CMK (cell line): ENCODE data around the gene KMT2C.

ENCODE experiments used
- DNase-seq: peaks from one replicate; pipeline ENCODE4 v3.0.0-alpha.2; 2010; ENCODE audit warnings: low read depth

The KMT2C gene

DNA sequence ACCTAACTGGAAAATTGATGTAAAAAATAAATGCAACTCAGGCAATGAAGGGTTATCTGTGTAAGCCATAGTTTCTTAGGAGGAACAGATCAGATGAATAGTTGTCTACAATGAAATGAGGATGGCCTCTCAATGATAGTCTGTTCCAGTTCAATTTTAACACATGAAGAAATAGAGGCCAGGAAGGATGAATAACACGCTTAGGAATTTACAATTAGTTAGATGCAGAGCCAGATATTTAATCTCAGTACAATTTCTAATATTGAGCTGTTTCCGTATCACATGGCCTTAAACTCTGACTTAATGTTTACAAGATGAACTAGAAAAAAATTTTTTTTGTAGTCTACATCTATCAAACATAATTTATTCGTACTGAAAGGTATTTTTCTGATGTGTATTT, 233.7 kb downstream of the KMT2C start:
- DNase-seq: no peak

DNA sequence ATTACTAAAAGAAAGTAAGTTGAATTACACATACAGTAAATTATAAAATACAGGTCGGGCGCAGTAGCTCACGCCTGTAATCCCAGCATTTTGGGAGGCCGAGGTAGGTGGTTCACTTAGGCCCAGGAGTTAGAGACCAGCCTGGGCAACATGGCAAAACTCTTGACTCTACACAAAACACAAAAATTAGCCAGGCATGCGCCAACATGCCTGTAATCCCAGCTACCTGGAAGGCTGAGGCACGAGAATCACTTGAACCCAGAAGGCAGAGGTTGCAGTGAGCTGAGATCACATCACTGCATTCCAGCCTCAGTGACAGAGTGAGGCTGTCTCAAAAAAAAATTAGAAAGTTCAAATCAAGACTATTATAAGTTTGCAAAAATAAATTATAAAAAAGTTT, 235.4 kb downstream of the KMT2C start:
- no peak for DNase-seq

DNA sequence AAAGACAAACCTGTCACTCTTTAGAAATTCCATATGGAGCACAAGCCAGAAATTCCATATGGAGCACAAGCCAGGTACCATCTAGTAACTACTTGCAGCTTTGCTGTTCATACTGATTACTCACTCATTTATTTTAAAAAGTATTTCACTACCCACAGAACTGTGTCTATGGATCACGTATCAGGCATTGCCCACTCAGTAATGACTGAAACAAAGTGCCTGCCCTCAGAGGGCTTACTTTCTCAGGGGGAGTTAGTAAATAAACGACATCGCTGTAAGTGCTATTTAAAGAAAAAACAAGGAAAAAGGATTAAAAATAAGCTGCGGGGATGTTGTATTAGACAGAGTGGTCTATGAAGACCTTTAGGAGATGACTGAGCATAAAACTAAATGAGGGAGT, 239.4 kb downstream of the KMT2C start:
- no peak for DNase-seq

DNA sequence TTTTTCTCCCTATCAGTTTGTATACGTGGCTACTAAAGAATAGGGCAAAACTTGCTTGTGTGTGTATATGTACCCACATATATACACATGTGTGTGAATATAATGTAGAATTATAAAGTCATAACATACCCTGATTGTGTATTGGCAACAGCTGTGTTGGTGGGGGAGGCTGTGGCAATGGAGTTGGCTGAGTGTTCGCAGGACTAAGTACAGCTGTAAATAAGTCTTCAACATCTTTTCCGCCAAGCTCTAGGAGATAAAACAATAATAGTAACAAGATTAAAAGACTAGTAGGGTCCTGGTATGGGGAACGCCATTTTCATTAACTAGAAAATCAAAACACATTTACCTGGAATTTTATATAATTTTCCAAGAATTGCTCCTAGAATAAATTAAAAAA, 241.9 kb downstream of the KMT2C start:
- no peak for DNase-seq

DNA sequence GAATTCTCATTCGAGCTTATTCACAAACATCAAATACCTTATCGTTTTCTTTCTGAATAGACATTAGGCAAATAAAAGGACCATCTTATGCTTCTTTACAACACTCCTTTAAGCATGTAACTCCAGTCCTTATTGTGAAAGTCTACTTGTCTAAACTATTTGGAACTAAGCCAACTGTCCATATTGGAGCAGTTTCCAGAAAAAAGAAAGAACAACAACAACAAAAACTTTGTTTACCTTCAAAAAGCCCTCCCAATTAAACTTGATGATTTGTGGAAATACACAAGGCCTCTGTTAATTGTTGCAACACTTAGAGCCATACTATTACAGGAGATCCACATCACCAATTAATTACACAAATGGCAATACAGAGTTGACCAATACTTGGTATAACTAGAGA, 246.7 kb downstream of the KMT2C start:
- DNase-seq: no peak

DNA sequence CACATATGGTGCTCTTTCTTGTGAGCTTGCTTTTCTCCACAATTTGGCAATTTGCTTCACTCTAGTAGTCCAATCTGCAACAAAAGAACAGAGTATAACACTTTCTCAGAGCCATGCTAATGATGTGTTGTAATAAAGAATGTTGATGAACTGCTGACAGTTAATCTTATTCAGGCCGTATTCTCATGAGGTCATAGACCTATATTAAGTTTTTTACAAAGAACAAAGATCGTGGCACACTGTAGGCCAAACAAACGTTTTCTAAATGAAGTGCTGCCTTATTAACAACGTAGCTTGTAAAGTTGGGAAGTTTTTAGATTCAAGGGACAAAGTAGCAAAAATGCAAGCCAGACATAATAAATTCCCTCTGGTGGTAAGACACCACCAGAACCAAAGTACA, 250.2 kb downstream of the KMT2C start:
- no peak for DNase-seq

DNA sequence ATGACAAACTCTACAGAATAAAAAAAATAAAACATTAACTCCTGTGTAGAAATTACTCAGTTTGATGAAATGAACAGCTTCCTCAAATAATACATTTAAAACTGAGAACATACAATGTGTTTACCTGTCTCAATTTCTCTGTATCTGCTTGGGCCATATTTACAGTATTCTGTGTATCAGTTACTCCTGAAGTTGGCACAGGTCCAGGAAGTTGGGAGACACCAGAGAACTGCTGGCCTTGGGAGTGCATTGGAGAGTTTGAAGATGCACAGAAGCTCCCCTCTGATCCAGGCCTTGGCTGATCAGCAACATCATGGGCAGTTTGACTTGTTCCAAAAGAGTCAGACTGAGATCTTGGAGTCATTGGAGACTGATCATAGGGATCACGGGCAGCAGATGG, 255.2 kb downstream of the KMT2C start:
- DNase-seq: no peak

DNA sequence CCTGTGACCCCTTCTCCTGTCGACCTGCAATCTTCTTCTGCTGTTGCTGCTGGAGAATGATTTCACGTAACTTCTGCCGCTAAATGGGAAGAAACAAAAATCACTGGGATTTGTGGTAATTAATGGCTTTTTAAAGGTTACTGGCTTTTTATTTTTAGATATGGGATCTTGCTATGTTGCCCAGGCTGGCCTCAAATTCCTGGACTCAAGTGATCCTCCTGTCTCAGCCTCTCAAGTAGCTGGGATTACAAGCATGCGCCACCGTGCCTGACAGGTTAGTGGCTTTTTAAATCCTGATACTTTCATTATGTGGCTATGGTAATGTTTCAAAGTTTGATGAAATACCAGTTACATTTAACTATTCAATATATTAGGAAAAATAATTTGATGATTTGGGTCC, 255.8 kb downstream of the KMT2C start:
- DNase-seq: no peak

DNA sequence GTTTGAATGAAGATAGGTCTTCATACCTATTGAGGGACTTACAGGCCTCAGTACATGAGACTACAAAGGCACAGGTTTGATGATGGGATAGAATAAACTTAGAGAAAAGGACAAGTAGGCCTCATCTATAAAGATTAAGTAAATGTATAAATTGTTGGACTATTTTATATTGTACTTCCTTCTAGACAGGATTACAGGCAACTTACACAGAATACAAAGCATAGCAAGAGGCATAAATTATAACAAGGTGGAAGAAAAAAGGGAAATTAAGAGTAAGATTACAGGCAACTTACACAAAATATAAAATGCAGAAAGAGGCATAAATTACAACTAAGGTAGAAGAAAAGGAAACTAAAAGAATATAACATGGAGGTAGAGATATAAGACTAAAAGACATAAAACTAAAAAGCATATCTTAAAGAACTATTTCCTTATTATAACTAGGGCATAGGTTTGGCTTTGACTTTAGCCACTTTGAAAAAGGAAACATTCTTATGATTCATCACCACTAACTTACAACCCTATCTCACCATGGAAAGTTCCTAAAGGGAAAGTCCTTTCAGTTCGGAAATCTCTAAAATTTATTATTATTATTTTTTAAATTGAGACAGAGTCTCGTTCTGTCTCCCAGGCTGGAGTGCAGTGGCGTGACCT, 257.3 kb downstream of the KMT2C start:
- no peak for DNase-seq

DNA sequence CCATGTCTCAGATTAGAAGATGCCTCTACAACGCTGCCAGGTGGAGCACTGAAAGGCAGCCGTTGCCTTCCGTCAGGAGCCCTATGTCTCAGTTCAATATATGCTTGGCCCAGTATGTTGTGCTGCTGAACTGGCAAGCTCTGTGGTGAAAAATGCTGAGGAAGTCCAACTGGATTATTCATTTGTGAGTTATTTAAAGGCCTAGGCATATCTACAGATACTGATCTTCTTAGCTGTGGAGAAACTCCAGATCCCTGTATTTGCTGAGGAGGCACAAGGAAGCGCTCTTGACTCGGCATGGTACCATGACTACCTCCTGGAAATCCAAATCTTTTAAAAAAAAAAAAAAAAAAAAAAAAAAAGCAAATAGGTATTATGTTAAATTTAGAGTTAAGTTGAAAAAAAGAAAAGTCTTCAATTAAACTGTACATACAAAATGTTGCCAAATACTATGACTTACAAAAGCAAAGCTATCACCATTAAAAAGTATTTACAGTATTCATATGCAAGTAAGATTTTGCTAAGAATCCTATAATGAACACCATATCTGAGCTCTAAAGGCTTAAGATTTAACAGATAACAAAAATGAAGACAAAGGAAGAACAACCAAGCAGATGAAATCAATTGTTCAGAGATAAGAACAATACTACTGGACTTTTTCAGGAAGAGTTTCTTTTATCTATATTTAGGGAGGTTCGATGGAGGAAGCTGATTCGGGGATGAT, 258.0 kb downstream of the KMT2C start:
- no peak for DNase-seq

DNA sequence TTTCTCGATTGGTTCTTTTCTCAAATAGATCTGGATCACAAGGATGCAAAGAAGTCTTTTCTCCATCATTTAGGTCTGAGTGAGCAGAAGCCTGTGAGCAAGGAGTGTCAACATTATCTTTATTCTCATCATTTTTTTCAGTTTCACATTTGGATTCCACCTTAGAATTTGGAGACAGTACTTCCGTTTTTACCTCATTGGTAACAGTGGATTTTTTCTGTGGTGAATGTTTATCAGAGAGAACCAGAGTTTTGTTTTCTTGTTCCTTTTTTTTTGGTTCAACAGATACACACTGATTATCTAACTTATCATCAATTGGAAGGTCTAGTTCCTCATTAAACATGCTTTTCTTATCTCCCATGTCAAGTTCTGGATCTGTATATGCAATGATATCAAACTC, 259.0 kb downstream of the KMT2C start:
- DNase-seq: no peak

DNA sequence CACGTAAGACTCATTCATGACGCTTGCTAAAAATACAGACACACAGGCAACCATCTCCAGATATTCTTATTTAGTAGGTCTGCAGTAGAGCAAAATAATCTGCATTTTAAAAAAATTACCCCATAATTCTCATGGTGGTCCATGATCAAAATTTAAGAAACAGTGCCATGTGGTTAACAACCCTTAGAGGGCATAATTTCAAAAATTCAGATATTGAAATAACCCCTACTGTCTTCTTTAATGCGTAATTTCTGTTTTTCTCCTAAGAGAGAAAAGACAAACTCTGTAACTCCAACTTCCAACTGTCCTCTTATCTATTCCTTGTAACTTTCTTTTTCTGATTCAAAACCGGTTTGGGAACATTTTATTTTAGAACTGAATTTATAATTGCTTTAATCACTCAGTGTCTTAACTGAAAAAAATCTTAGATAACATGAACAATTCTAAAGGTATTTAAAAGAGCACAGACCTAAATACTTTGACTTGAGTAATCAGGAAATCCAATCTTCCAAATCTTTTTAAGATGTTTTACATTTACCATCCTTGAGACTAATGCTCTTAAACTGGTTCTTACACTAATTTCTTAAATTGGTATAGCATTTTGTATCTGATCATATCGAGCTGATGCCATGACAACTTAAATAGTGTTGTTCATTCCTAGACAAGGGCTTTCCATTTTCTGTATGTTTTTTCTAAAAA, 262.3 kb downstream of the KMT2C start:
- no peak for DNase-seq

DNA sequence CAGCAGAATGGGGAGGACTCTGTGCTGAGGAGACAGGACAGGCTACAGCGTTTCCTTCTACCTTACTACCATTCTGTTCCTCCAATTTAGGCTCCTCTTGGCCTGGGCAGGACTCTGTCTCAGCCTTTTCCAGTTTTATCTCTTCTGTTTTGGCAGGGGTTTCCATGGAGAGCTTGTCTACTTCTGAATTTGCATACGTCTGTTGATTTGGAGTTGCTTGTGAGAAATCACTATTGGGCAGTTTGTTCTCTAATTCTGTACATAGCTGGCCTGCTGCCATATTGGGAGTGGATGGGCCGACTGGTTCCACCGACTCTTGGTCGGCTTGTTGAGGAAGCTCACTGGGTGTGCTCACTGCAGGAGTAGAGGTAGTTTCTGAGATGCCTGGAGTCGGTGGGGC, 273.5 kb downstream of the KMT2C start:
- DNase-seq: no peak

DNA sequence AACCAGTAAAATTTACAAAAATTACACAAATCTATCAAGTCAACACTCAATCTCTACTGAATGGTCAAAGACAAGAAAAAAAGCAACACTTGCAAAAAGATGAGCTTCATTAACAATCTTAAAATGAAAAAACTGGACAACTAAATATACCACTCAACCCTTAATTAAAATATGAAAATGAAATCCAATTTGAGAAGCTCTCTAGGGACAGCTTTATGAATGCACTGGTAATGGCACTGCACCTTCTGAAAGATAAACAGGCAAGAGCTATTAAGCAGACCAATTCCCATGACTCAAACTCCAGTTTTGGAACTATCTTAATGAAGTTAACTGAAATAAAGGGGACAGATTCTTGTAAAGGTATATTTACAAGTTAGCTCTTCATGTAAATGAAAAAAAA, 274.6 kb downstream of the KMT2C start:
- no peak for DNase-seq

DNA sequence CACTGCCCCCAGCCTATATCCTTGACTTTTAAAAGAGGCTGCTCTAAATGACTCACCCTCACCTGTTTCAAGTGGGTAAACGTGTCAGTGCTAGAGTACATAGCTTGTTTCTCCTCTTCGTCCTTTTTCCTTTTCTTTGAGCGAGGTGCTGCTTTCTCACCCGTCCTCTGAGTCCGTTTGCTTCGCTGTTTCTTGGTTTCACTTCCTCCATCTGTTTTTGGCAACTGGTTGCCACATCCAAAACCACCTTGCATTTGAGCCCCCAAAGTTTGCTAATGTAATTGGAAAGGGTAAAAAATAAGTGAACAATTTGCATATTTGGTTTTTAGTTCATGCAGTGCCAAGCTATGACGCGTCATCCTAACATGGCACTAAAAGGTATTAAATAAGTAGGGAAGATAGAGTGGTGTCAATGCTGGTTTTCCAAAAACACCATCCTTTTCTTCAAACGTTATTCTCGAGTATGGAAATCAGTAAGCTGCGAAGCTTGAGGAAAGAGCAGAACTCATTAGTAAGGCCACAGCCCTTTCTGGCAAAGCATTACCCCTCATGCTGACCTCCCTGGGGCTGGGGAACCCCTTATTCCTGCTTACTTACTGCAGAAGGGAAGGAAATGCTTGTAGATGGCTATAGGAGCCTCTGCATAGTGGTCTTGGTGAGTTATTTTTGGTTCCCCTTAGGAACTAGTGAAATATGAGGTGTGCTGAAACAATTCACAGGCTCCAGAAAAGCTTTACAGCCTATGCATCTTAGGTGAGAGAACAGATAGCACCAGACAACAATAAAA, 276.8 kb downstream of the KMT2C start:
- DNase-seq: no peak

DNA sequence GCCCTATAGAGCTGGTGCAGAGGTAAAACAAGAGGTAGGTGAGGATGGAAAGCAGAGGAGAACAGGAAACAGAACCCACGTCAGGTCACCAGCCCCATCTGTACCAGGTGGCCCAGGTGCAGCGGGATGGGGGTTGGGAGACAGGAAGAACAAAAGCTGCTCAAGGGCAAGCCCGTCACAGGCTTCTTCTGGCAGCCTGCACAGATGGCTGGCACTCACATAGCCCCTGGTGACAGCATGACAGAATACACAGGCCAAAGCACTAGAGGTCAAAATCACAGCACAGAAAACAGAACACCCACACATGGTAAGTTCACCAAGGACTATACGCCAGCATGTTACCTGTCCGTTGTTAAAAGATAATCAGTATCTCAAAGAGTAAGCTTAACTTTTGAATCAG, 283.5 kb downstream of the KMT2C start:
- no peak for DNase-seq

DNA sequence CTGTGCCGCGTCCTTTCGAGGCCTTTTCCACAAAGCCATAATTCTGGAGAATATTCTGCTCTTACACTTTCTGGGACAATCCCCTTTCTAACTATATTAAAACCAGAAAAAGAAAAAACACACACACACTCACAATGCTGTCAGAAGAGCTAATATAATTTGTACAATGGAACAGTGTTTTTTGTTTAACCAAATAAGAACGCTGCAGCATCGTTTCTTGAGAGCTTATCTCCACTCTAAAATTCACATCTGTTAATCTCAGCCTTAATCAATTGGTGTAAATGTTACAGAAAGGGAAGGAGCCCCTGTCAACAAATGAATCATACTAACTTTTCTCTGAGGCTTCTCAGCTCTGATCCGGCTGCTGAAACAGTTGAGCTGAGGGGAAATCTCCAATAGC, 286.4 kb downstream of the KMT2C start:
- no peak for DNase-seq

DNA sequence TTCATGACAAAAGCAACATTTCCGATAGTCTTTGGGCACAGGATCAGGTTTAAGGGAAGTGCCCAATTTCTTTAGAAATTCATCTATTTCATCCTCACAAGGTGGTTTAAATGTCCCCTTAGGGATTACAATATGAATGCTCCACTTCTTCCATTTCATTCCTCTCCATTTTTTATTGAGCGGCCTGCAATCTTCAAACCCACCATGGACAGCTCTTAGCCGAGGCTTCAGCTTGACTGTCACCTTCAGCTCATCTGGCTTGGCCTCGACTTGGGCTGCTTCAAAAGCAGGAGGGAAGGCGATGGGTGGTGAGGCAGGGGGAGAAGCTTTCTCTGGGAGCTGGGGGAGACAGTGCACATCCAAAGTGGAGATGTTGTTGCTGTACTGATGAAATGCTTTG, 287.1 kb downstream of the KMT2C start:
- DNase-seq: no peak

DNA sequence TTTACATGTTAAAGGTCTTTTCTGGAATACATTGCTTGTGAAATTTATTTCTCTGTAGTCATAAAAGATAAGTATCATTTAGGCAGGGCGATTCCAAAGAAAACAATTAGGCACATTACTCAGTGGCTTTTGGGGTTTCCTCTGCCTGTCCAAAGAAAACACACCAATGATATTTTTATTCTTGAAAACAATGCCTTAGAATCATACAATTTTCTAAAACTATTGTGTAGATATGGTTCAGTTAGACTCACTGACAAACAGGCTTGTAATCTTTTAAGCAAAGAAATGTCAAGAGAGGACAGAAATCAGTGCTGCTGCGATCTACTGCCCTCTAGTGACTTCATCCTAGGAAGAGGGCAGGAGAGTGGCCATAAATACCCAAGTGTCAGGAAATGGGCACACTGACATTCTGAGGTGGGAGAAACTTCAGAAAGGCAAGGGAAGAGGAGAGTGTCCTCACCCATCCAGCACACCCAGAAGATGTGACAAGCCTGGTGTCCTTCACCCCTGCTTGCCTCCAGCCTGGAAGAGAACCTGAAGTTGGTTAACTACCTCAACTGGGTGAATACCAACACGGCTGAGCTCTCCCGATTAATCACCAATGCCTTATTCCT, 289.8 kb downstream of the KMT2C start:
- no peak for DNase-seq

DNA sequence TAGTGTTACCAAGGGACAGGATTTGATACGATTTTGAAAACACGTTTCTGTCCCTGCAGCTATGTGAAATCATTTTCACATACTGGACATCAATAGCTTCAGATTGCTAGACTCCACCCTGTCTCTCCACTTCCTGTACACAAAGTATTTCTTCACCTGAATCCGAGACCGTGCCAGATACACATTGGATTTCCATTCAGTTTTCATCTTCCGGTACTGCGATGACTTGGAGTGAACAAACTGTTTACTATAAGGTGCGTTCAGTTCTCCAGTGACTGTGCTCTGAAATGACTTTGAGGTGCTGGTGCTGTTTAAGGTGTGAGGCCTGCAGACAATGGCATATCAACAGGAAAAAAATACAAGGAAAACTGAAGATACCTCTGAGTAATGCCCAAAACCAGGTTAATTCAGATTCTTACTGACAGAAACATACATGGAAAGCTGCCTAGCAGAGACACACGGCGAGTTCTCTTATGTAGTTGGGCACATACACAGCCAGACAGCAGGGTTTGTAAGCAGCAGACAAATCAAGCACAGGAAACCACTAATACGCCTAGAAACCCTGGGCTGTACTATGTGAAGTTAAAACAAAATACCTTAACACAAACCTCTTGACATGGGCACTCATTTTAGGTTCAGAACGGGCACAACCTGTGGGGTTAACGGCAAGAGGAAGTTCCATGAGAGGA, 291.1 kb downstream of the KMT2C start:
- no peak for DNase-seq

DNA sequence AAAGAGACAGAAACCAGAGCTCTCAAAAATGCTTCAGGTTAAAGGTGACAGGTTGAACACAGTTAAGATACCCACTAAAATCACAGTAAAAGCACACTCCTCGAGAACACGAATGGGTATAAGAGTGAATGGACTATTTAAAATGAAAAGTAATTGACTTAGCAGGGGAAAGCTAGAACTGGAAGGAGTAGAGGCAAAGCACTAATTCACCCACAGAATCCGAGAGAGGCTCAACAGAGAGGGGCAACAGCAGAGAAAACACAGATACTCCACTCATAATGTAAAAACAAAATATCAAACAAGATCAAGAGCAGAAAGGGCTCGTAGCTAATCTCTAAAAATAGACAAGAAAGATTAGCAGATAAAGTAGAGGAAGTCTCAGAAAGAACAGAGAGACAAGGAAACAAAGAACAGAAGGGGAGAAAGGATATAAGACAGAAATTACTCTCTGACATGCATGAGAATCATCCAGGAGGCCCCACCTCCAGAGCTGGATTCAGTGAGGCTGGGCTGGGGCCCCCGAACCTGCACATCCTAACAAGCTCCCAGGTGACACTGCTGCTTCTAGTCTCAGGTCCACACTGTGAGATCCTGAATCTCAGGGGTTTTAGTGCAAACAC, 292.7 kb downstream of the KMT2C start:
- DNase-seq: no peak
